Calu3 (cell line): Measurements from ENCODE around the gene IL33. TPM values are rescaled to one million over a fixed set of nuclear protein-coding genes. Genes with fewer than 3 reads are reported as not detected.

Experiments
- BruUV-seq: library from RNA; stranded (reverse); fragments of 400-500 nt; replicated peaks from 2 replicates; lab custom pipeline; 2021; lab: Mats Ljungman, UMichigan
- CTCF ChIA-PET: fragments of 300-600 bp; sonication (Branson Sonifier 250); formaldehyde crosslinking; loops from one replicate; lab custom pipeline; 2022; ENCODE audit warnings: antibody characterized with exemption; lab: Charles Lee
- DNase-seq: peaks from one replicate; pipeline ENCODE4 v3.0.0; 2022
- H3K27ac Mint-ChIP-seq: one replicate; pipeline ENCODE4 v1.8.0; 2022; ENCODE audit warnings: mixed read lengths; ENCODE audit not compliant: unreplicated experiment
- H3K27me3 Mint-ChIP-seq: one replicate; pipeline ENCODE4 v1.8.0; 2022; ENCODE audit warnings: mixed read lengths; ENCODE audit not compliant: unreplicated experiment
- H3K36me3 Mint-ChIP-seq: one replicate; pipeline ENCODE4 v1.8.0; 2022; ENCODE audit warnings: mild to moderate bottlenecking, moderate library complexity, mixed read lengths; ENCODE audit not compliant: insufficient read depth, unreplicated experiment
- H3K4me1 Mint-ChIP-seq: one replicate; pipeline ENCODE4 v1.8.0; 2022; ENCODE audit warnings: mild to moderate bottlenecking, low read depth, mixed read lengths; ENCODE audit not compliant: unreplicated experiment
- H3K4me3 Mint-ChIP-seq: one replicate; pipeline ENCODE4 v1.8.0; 2022; ENCODE audit warnings: mild to moderate bottlenecking, low read depth, moderate library complexity, mixed read lengths; ENCODE audit not compliant: unreplicated experiment
- H3K9me3 Mint-ChIP-seq: one replicate; pipeline ENCODE4 v1.8.0; 2022; ENCODE audit warnings: low read depth, mixed read lengths; ENCODE audit not compliant: unreplicated experiment
- intact Hi-C: fragments of 100-400 bp; cut with micrococcal nuclease; formaldehyde crosslinking; loops from one replicate; pipeline ENCODE4 v1.10.0; 2022; ENCODE audit not compliant: unreplicated experiment
- total RNA-seq: library from RNA; stranded (reverse); gene quantifications from 2 replicates; pipeline ENCODE4 v1.2.3, GENCODE V29; 2022
- TF ChIP-seq, protein P1 (sequence below): fragments of 200-600 bp; IDR thresholded peaks from one replicate; pipeline ENCODE4 v1.8.0; 2022; ENCODE audit warnings: antibody characterized with exemption; ENCODE audit not compliant: unreplicated experiment

IL33 gene
- total RNA-seq, 1 experiment from 2014 or later = 0.64 TPM

DNA sequence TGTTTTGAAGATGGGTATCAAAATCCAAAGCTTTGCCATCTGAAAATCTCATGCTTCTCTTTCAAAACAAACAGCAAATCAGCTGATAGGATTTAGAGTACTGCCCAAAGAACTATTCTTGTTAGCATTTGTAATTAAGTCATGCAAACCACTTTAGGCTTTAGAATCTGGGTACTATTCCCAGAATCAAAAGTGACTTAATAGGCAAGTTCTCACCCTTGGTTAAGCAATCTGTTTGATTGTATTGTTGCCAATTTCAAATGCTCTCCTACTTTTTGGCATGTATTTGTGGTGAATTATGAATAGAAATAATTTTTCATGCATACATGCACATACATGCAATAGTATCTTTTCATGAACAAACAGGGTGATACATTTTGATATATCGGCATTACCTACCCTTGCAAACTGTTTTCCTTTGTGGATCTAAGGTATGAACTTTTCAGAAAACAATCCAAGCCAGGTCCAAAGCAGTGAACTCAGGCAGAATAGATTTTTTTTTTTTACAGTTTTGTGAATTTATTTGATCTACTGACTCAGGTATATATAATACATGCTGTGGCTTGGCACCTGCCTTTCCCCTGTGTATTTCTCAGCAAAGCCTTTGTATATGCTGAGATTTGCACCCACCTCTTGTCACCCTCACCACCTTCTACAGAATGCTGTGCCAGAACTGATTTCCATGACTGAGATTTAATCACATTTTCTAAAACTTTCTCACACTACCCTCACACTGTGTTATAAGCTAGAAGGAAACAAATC, 9.0 kb downstream of the IL33 start:
- no peaks in the 10 kb centered on the region for H3K27me3 Mint-ChIP-seq
- no peaks in the 10 kb centered on the region for H3K9me3 Mint-ChIP-seq
- no peaks in the 10 kb centered on the region for H3K36me3 Mint-ChIP-seq
- no TSS peak for BruUV-seq
- CTCF ChIA-PET = no interaction called here
- no peak overlapping the region for H3K27ac Mint-ChIP-seq
- H3K4me3 Mint-ChIP-seq = no peak overlapping the region
- no peak for DNase-seq
- H3K4me1 Mint-ChIP-seq = peaks cover 8% of the 10 kb centered on the region
- intact Hi-C loops = loop anchor here (10.0 kb wide), 1 partner anchor 80 kb away; no protein-coding TSS in a partner anchor
- TF ChIP-seq, protein P1, sequence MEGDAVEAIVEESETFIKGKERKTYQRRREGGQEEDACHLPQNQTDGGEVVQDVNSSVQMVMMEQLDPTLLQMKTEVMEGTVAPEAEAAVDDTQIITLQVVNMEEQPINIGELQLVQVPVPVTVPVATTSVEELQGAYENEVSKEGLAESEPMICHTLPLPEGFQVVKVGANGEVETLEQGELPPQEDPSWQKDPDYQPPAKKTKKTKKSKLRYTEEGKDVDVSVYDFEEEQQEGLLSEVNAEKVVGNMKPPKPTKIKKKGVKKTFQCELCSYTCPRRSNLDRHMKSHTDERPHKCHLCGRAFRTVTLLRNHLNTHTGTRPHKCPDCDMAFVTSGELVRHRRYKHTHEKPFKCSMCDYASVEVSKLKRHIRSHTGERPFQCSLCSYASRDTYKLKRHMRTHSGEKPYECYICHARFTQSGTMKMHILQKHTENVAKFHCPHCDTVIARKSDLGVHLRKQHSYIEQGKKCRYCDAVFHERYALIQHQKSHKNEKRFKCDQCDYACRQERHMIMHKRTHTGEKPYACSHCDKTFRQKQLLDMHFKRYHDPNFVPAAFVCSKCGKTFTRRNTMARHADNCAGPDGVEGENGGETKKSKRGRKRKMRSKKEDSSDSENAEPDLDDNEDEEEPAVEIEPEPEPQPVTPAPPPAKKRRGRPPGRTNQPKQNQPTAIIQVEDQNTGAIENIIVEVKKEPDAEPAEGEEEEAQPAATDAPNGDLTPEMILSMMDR = no peak

DNA sequence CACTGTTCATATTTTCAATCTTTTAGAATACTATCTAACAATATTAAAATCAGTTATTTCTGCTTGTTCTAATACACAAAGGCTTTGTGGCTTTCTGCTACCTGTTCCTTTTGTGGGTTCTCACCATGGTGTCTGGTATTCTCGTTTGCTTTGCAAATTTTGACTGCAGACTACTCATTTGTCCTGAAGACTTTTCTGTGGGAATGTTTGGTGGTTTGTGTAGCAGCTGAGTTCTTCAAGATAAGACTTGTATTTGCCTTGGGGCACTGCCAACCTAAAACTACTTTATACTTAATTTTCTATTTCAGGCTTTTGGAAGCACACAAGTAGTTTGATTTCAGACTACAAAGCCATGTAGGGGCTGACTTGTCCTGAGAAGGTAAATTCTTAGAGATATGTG, 11.1 kb downstream of the IL33 start:
- Mint-ChIP-seq H3K27ac (no peak overlapping the region), H3K4me1 (no peaks in the 10 kb centered on the region), H3K9me3 (no peaks in the 10 kb centered on the region), H3K36me3 (no peaks in the 10 kb centered on the region), H3K27me3 (no peaks in the 10 kb centered on the region), H3K4me3 (no peak overlapping the region)
- TF ChIP-seq, protein P1 = no peak
- intact Hi-C loops = loop anchor here (10.0 kb wide), 1 partner anchor 78 kb away; no protein-coding TSS in a partner anchor
- no peak for DNase-seq
- no TSS peak for BruUV-seq
- CTCF ChIA-PET = no interaction called here

DNA sequence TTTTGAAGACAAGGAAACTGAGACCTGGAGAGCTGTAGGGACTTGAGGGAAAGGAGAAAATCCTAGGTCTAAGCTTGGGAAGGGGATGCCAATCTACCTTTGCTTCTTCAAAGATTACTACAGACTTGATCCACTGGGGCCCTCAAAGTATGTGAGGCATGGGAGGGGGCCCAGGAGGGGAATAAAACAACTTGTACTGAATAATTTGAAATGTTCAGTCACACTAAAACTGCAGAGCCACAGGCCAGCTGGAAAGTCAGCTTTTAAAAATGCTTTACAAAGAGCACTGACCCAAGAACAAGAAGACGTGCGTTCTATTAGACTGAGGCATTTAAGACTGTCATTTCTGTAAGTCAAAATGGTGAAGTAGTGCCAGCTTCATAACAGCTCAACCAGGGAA, 13.6 kb downstream of the IL33 start:
- TF ChIP-seq, protein P1 = no peak
- Mint-ChIP-seq H3K36me3 (no peaks in the 10 kb centered on the region), H3K4me3 (no peak overlapping the region), H3K9me3 (no peaks in the 10 kb centered on the region), H3K27me3 (no peaks in the 10 kb centered on the region), H3K4me1 (no peaks in the 10 kb centered on the region), H3K27ac (no peak overlapping the region)
- no peak for DNase-seq
- CTCF ChIA-PET = no interaction called here
- intact Hi-C loops = loop anchor here (10.0 kb wide), 1 partner anchor 76 kb away; no protein-coding TSS in a partner anchor
- no TSS peak for BruUV-seq

DNA sequence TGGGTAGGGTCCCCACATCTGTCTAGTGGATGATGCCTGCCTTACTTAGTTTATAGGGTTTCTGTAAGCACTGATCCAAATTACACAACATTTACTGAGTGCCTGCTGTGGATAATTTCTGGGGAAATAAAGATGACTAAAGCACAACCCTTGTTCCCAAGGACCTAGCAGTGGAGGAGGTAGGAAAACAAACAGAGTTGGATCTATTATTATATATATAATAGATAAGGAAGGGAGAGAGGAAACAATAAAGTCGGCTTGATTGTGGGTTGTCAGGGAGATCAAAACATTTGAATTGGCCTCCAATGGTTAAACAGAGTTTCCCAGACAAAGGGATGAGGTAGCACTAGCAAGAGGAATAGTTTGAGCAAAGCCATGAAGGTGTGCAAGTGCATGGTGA, 14.0 kb downstream of the IL33 start:
- Mint-ChIP-seq H3K9me3 (no peaks in the 10 kb centered on the region), H3K27me3 (no peaks in the 10 kb centered on the region), H3K36me3 (no peaks in the 10 kb centered on the region), H3K4me1 (no peaks in the 10 kb centered on the region), H3K4me3 (no peak overlapping the region), H3K27ac (no peak overlapping the region)
- no TSS peak for BruUV-seq
- intact Hi-C loops = loop anchor here (10.0 kb wide), 1 partner anchor 75 kb away; no protein-coding TSS in a partner anchor
- no peak for DNase-seq
- TF ChIP-seq, protein P1 = no peak
- CTCF ChIA-PET = no interaction called here
